ENCODE results near the gene PFDN4. TPM values are rescaled to one million over a fixed set of nuclear protein-coding genes. Genes with fewer than 3 reads are reported as not detected.
A peak's percentile ranks its signal among the peaks of the same experiment; 100 is the strongest.

Gene PFDN4
- 10 to 100 TPM; 36.8 to 90.2 (median 64.8) TPM for total RNA-seq

- H3K36me3 ChIP-seq: no peaks in the 10 kb centered on the region
- in situ Hi-C loops (cut with MboI; ENCODE audit: low sequenced_read_pairs in 4 of 4) (loop anchor here in 2 of 4 donors (25.0 kb wide), 1 partner anchor 621 kb away; the partner anchor contains the start of gene ZNF217 (in 2 of the 2)), intact Hi-C loops (cut with DNase I; ENCODE audit: low total_unique reads) (no loop called here)
- peak within 1 kb of the TSS; percentile 76 to 94 (median 84) for H3K4me3 ChIP-seq
- H3K27ac ChIP-seq: peak within 1 kb of the TSS; percentile 95 to 99 (median 98)
- TF ChIP-seq POLR2A (IDR thresholded peaks at IDR 0.05): peak; percentile 26 to 36
- TF ChIP-seq, protein P1, sequence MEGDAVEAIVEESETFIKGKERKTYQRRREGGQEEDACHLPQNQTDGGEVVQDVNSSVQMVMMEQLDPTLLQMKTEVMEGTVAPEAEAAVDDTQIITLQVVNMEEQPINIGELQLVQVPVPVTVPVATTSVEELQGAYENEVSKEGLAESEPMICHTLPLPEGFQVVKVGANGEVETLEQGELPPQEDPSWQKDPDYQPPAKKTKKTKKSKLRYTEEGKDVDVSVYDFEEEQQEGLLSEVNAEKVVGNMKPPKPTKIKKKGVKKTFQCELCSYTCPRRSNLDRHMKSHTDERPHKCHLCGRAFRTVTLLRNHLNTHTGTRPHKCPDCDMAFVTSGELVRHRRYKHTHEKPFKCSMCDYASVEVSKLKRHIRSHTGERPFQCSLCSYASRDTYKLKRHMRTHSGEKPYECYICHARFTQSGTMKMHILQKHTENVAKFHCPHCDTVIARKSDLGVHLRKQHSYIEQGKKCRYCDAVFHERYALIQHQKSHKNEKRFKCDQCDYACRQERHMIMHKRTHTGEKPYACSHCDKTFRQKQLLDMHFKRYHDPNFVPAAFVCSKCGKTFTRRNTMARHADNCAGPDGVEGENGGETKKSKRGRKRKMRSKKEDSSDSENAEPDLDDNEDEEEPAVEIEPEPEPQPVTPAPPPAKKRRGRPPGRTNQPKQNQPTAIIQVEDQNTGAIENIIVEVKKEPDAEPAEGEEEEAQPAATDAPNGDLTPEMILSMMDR (IDR thresholded peaks at IDR 0.05 in 4 of 5, conservative IDR thresholded peaks at IDR 0.05 in 1 of 5): peak; percentile 44 to 89 (median 66)
- H3K9me3 ChIP-seq: no peaks in the 10 kb centered on the region
- ATAC-seq (peak; percentile 92 to 95), DNase-seq (peak; percentile 59 to 70)
- H3K27me3 ChIP-seq: no peaks in the 10 kb centered on the region
- H3K4me1 ChIP-seq: peaks cover 18 to 19% of the 10 kb centered on the region in 2 donors
Observed at GRCh38 chr20:54207743-54208547, at the start of gene PFDN4. Gene PFDN4 (plus strand): TSS chr20:54208087. CDS start chr20:54208101, 14 bp downstream.

DNA sequence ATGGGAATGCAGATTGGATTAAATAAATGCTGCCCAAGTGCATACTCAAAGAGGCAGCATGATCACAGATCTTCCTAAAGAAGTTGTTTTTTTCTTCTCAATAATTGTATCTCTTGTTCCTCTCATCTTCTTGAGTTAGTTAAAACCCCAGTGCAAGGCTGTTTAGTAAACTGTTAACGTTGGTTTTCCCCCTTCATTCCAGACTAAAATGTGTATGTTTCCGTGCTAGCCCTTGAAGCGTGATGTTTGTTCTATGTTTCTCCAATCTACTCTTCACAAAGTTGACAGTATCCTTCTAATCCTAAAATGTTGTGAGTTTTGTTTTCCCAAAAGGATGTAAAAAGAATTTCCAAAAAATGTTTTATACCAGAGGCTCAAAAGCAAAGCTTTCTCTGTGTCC lies 49.7 kb upstream of the PFDN4 start:
- TF ChIP-seq, protein P1 (IDR thresholded peaks at IDR 0.05 in 4 of 5, conservative IDR thresholded peaks at IDR 0.05 in 1 of 5): no peak
- TF ChIP-seq POLR2A (IDR thresholded peaks at IDR 0.05): no peak
- in situ Hi-C loops (cut with MboI; ENCODE audit: low sequenced_read_pairs in 4 of 4): no loop called here
- no peaks in the 10 kb centered on the region for H3K27me3 ChIP-seq

DNA sequence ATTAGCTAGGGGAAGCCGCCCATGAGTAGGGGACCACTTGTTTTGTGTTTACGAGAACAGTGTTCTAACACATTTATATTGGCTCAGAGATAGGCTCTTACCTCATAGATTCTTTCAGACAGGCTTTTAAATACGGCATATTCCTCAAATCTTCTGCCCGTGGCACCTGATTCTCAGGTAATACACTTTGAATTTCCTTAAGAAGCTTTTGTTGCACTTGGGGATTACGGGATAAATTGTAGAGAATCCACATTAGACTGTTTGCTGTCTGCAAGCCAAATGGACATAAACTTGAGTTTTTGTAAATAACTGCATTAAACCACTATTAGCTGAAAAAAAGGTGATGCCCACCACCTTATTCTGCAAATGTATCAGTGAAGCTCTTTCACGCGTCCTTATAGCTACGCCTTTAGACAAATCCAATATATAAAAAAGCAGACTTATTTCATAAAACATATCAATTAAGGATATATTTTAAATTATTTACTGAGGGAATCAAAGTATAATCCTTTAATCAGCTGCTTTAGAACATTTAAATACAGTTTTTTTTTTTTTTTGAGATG lies 49.0 kb upstream of the PFDN4 start:
- in situ Hi-C loops (cut with MboI; ENCODE audit: low sequenced_read_pairs in 4 of 4) (no loop called here), intact Hi-C loops (cut with DNase I; ENCODE audit: low total_unique reads) (no loop called here)
- Histone ChIP-seq H3K36me3 (no peaks in the 10 kb centered on the region), H3K4me1 (no peaks in the 10 kb centered on the region), H3K9me3 (no peaks in the 10 kb centered on the region), H3K27ac (no peak overlapping the region), H3K27me3 (no peaks in the 10 kb centered on the region), H3K4me3 (no peak overlapping the region)
- ATAC-seq (no peak), DNase-seq (no peak)
- TF ChIP-seq, protein P1 (IDR thresholded peaks at IDR 0.05 in 4 of 5, conservative IDR thresholded peaks at IDR 0.05 in 1 of 5): no peak
- no peak for TF ChIP-seq POLR2A (IDR thresholded peaks at IDR 0.05)

More for the DNA sequence above, 49.7 kb upstream of the PFDN4 start:
- DNase-seq (no peak), ATAC-seq (no peak)
- H3K36me3 ChIP-seq: no peaks in the 10 kb centered on the region
- no peaks in the 10 kb centered on the region for H3K9me3 ChIP-seq
- no peak overlapping the region for H3K4me3 ChIP-seq
- intact Hi-C loops (cut with DNase I; ENCODE audit: low total_unique reads): no loop called here
- H3K4me1 ChIP-seq: no peaks in the 10 kb centered on the region
- no peak overlapping the region for H3K27ac ChIP-seq

- DNase-seq: no peak
- H3K9me3 ChIP-seq: no peaks in the 10 kb centered on the region
- no peak for ATAC-seq
- no peaks in the 10 kb centered on the region for H3K4me1 ChIP-seq
- peaks cover 0 to 5% (median 0%) of the 10 kb centered on the region in 3 donors for H3K27me3 ChIP-seq
- intact Hi-C loops (cut with DNase I; ENCODE audit: low total_unique reads) (no loop called here), in situ Hi-C loops (cut with MboI; ENCODE audit: low sequenced_read_pairs in 4 of 4) (no loop called here)
- no peaks in the 10 kb centered on the region for H3K36me3 ChIP-seq
- no peak overlapping the region for H3K27ac ChIP-seq
- TF ChIP-seq POLR2A (IDR thresholded peaks at IDR 0.05): no peak
- TF ChIP-seq, protein P1 (IDR thresholded peaks at IDR 0.05 in 4 of 5, conservative IDR thresholded peaks at IDR 0.05 in 1 of 5): no peak
- H3K4me3 ChIP-seq: no peak overlapping the region
Observed at GRCh38 chr20:54160065-54161007, 47.6 kb upstream of the PFDN4 start.
